HL-60/S4 (cell line): Measurements from ENCODE around the gene TBC1D5.

Experiments used
- in situ Hi-C: fragments of 300-500 bp; cut with MboI; formaldehyde crosslinking; loops from 2 replicates; pipeline ENCODE4 v1.14.3; 2022; ENCODE audit warnings: low sequenced_read_pairs

The TBC1D5 gene

DNA sequence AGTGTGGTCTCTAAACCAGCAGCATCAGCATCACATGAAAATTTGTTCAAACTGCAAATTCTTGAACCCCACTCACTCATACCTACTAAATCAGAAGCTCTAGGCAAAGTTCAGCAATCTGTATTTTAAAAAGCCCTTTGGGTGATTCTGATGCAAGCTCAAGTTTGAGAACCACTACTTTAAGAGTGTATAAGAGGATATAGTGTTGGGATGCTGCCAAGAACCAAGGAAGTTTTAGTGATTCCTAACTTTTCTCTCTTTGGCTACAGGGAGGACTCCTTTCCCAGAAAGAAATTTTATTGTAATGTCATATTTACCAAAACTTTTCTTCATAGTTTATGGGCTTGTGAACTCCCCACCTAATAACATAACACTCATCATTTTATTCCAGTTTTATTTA is 422.2 kb downstream of the TBC1D5 start:
- in situ Hi-C loops = no loop called here

DNA sequence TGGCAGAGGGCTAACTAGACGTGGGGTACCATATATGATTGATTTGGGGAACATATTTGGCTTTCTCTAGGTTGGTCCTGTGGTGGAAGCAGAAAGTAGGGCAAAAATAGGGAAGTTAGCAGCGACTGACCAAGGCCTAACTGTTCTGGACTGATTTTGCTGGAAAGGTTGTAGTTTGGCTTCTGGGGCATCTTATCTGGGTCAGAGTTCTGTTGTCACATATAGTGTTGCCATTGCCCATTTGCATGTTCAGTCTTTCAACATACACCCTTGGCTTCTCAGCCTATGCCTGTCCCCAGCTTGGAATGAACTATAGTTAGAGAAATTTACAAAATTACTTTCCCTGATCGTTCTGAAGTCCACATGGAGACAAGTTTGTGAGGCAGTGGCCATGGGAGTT is 426.5 kb downstream of the TBC1D5 start:
- in situ Hi-C loops = no loop called here

GRCh38 chr3:17314171-17314570 is 428.3 kb downstream of the TBC1D5 start:
- in situ Hi-C loops = no loop called here

GRCh38 chr3:17313746-17314145 is 428.7 kb downstream of the TBC1D5 start:
- in situ Hi-C loops = no loop called here

DNA sequence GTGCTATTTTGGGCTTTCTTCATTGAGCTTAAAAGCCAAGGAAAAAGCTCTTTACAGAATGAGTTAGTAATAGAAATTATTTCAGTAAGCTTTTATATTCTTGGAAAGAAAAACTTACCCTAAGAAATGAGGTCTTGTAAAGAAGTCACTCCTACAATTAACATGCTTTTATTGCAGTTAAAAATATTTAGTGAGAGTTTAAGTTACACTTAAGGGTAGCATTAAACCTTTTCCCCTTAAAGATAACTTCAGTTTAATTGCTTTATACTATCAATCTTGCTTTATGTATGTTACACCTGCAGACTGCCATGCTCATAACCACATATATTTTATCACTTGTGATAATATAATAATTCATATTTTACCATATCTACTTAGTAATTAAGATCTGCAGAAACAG is 431.4 kb downstream of the TBC1D5 start:
- in situ Hi-C loops = no loop called here

DNA sequence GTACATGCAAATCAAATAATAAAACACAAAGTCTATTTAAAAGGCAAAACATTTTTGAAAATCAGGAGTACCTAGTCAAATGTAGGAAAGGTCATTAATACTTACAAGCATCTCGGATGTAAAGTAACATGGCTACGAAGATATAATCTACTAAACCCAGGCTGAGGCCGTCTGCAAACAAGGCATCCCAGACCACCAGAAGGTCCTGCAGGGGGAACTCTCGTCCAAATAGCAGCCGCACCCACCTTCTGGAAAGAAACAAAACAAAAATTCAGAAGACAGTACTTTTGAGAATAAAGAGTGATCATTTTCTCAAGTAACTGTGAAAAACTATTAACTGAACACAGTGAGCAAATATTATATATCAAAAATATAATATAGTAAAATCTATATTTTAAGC is 434.5 kb downstream of the TBC1D5 start:
- in situ Hi-C loops = no loop called here

DNA sequence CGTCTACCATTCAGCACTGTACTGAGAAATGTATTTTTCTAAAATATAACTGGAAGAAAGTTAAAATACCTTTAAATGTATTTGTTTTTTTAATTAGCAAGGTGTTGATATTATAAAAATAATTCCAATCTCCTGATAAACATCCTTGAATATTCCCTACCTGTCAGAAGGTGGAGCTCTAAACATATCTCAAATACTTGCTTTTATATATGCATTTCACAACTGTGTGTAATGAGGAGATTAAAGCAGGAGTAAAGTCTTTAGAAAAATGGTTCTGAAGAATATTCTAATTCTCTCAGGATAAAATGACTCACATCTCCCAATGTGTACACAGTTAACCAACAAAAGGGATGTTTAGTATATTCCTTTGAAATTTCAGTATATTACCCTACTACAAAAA is 434.9 kb downstream of the TBC1D5 start:
- in situ Hi-C loops = no loop called here

- in situ Hi-C loops = no loop called here
Measured at GRCh38 chr3:17304969-17305368, 437.5 kb downstream of the TBC1D5 start.

DNA sequence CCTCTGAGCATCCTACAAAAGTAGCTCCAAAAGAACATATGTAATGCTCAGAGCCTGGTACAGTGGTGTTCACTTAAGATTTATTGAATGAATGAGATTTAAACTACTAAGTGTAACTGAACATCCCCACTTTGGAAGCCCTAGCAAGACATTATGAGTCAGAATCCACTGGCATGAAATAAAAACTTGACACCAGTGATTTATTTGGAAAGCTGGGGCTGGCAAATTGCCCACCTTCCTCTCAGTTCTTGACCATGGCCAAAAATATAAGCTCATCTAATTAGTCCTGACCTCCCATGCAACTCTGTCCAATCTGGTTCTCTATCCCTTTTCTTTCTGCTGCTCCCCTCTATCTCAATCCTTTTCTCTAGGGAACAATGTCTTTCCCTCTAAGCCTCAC is 439.7 kb downstream of the TBC1D5 start:
- in situ Hi-C loops = no loop called here

- in situ Hi-C loops = no loop called here
Measured at GRCh38 chr3:17302170-17302569, 440.3 kb downstream of the TBC1D5 start.

DNA sequence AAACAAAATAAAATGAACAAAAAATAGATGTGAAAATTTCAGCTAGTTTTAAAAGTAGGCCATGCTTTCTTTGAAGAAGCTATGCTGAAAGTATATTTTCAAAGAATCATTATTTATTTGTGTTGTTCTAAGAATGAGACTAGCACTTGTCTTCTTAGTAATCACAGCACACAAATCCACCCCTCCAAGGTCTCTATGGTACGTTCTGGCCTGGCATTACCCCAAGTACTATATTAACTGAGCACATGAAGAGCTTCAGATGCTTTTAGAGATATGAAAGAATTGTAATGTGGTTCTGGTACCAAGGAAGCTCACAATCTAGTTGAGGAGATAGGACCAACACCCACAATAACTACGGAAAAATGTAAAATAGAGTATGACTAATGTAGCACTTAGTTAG is 441.2 kb downstream of the TBC1D5 start:
- in situ Hi-C loops = no loop called here

DNA sequence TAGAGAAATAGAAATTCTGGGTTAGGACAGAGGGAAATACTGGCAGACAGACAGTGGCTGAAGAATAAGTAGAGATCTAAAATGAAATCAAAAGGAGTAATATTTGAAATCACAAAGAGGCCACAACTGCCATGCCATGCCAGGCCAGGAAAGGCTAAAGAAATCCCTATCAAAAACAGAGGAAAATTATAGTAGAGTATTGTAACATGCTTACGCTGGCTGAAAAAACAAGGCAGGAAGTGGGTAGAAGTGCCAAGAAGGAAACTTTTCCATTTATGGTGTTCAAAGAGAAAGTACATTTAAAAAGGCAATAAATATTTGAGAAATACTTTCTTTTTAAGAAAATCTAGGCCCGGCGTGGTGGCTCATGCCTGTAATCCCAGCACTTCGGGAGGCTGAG is 442.0 kb downstream of the TBC1D5 start:
- in situ Hi-C loops = no loop called here

GRCh38 chr3:17298038-17298437 is 444.4 kb downstream of the TBC1D5 start:
- in situ Hi-C loops = no loop called here

- in situ Hi-C loops = no loop called here
Measured at GRCh38 chr3:17292556-17292955, 449.9 kb downstream of the TBC1D5 start.

GRCh38 chr3:17290894-17291293 is 451.5 kb downstream of the TBC1D5 start:
- in situ Hi-C loops = no loop called here

DNA sequence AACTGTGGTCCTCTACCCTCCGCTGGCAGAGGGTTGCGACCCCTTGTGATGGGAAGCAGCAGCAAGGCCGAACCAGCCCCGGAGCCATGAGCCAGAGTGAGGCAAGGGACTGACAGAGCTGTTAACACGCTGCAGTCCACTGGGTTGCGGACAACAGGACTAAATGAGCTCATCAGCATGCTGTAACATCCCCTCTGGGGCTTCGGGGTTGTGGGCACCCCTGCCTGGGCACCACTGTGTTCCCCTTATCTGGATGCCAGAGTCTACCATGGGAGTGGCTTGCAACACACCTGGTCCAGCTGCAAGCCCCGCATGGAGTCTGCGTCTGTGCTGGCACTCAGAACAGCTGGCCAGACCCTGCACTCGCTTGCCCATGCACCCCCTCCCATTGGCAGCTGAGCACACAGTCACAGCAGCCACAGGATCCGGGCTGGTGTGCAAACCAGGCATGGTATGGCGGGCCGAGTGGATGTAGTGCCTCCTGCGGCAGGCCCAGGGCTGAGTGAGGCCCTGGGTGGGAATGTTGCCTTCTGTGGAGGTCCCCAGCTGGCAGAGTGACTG is 453.5 kb downstream of the TBC1D5 start:
- in situ Hi-C loops = no loop called here

GRCh38 chr3:17287006-17287689 is 455.3 kb downstream of the TBC1D5 start:
- in situ Hi-C loops = no loop called here

DNA sequence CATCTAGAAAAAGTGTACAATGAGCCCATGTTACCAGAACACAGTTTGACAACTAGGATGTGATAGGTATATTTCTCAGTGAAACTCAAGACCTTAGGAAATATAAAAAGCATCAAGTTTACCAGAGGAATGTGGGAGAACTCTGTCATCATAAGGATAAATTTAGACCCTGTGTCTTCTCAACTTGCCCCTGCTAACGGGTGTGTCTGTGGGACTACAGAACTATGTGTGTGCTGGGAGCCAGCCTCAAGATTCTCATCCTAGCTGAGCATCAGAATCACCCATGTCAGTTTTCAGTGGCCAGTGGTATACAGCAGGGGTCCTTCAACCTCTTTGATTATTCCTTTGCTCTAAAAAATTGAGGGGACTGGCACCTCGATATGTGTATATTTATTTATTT is 464.4 kb downstream of the TBC1D5 start:
- in situ Hi-C loops = no loop called here

- in situ Hi-C loops = loop anchor here (25.0 kb wide), 2 partner anchors 145 to 570 kb away; no protein-coding TSS in a partner anchor
Measured at GRCh38 chr3:17266846-17267245, 475.6 kb downstream of the TBC1D5 start.

- in situ Hi-C loops = loop anchor here (25.0 kb wide), 2 partner anchors 151 to 576 kb away; no protein-coding TSS in a partner anchor
Measured at GRCh38 chr3:17261627-17262369, 480.6 kb downstream of the TBC1D5 start.

- in situ Hi-C loops = loop anchor here (25.0 kb wide), 2 partner anchors 152 to 577 kb away; no protein-coding TSS in a partner anchor
Measured at GRCh38 chr3:17260257-17260656, 482.2 kb downstream of the TBC1D5 start.

GRCh38 chr3:17259685-17260084 is 482.7 kb downstream of the TBC1D5 start:
- in situ Hi-C loops = loop anchor here (25.0 kb wide), 2 partner anchors 153 to 578 kb away; no protein-coding TSS in a partner anchor
